Keratinocyte (primary cell): ENCODE results near the gene CCDC92.

Source experiments
- CTCF ChIP-seq, 3 experiments: IDR thresholded peaks in 1 of 3; conservative IDR thresholded peaks in 1 of 3; optimal IDR thresholded peaks in 1 of 3; 2 replicates in 2 of 3; 3 replicates in 1 of 3; pipeline versions ENCODE3 to v1.5.1; 2011; ENCODE audit warnings: low read length in 3 of 3, mild to moderate bottlenecking in 3 of 3, moderate library complexity in 2 of 3, control low read depth in 1 of 3, inconsistent platforms in 1 of 3; ENCODE audit not compliant: insufficient read depth in 2 of 3; ENCODE audit errors: extremely low read depth in 1 of 3
- EZH2 ChIP-seq: IDR thresholded peaks from one replicate; pipeline ENCODE4 v1.6.1; 2012; ENCODE audit warnings: inconsistent platforms, mild to moderate bottlenecking, low read length, moderate library complexity

GRCh38 chr12:123935956-123936355 lies 36.7 kb downstream of the CCDC92 start:
- TF ChIP-seq CTCF (optimal IDR thresholded peaks at IDR 0.05 in 1 of 3, IDR thresholded peaks at IDR 0.05 in 1 of 3, conservative IDR thresholded peaks at IDR 0.05 in 1 of 3; ENCODE audit: extremely low read depth in 1 of 3, insufficient read depth in 2 of 3, low read length in 3 of 3): no peak
- no peak for TF ChIP-seq EZH2
